Liver (tissue), 9 donors: Measurements from ENCODE around the gene CALR. TPM values are rescaled to one million over a fixed set of nuclear protein-coding genes. Genes with fewer than 3 reads are reported as not detected.

Experiments used
- DNase-seq: peaks from one replicate; pipeline ENCODE4 v3.0.0-alpha.2; 2017; ENCODE audit warnings: low spot score
- H3K27ac ChIP-seq, 2 donors: one replicate each; pipeline ENCODE4 v1.7.0; 2013; ENCODE audit warnings: inconsistent platforms in 2 of 2, low read length in 2 of 2, control low read depth in 1 of 2, low read depth in 1 of 2, mild to moderate bottlenecking in 1 of 2
- H3K27me3 ChIP-seq, 4 donors: one replicate each; pipeline versions ENCODE4 v1.6.1 to v1.7.0; 2013; ENCODE audit warnings: low read length in 3 of 4, inconsistent platforms in 1 of 4, mild to moderate bottlenecking in 1 of 4, moderate library complexity in 1 of 4; ENCODE audit not compliant: control insufficient read depth in 4 of 4, insufficient read depth in 4 of 4
- H3K36me3 ChIP-seq, 4 donors: one replicate each; pipeline versions ENCODE4 v1.6.1 to v1.7.0; 2013; ENCODE audit warnings: low read length in 3 of 4, mild to moderate bottlenecking in 3 of 4, low read depth in 1 of 4, moderate library complexity in 1 of 4; ENCODE audit not compliant: control insufficient read depth in 4 of 4, insufficient read depth in 3 of 4
- H3K4me1 ChIP-seq, 4 donors: one replicate each; pipeline versions ENCODE4 v1.6.1 to v1.7.0; 2013; ENCODE audit warnings: low read length in 3 of 4, mild to moderate bottlenecking in 3 of 4, moderate library complexity in 1 of 4; ENCODE audit not compliant: control insufficient read depth in 4 of 4, insufficient read depth in 4 of 4
- H3K4me3 ChIP-seq, 3 donors: one replicate each; pipeline versions ENCODE4 v1.6.1 to v1.7.0; 2013; ENCODE audit warnings: low read length in 3 of 3, control low read depth in 1 of 3, low read depth in 1 of 3, mild to moderate bottlenecking in 1 of 3
- H3K9ac ChIP-seq, 2 donors: one replicate each; pipeline ENCODE4 v1.7.0; 2013; ENCODE audit warnings: low read length in 2 of 2, mild to moderate bottlenecking in 2 of 2, moderate library complexity in 2 of 2, control low read depth in 1 of 2, low read depth in 1 of 2
- H3K9me3 ChIP-seq, 4 donors: one replicate each; pipeline versions ENCODE4 v1.6.1 to v1.7.0; 2013; ENCODE audit warnings: low read length in 3 of 4; ENCODE audit not compliant: control insufficient read depth in 4 of 4
- FOXA1 ChIP-seq: IDR thresholded peaks from 2 replicates; pipeline ENCODE4 v1.6.1; 2016; ENCODE audit warnings: antibody characterized with exemption
- FOXA2 ChIP-seq: IDR thresholded peaks from 2 replicates; pipeline ENCODE4 v1.6.1; 2016; ENCODE audit warnings: antibody characterized with exemption
- GABPA ChIP-seq, 2 donors: IDR thresholded peaks in 1 of 2; conservative IDR thresholded peaks in 1 of 2; 2 replicates each; pipeline ENCODE4 v1.6.1; 2016; ENCODE audit warnings: antibody characterized with exemption in 2 of 2, mild to moderate bottlenecking in 1 of 2, moderate library complexity in 1 of 2
- HNF4A ChIP-seq, 2 donors: conservative IDR thresholded peaks; 2 replicates each; pipeline ENCODE4 v1.6.1; 2016; ENCODE audit warnings: antibody characterized with exemption in 2 of 2, mild to moderate bottlenecking in 2 of 2
- HNF4G ChIP-seq: IDR thresholded peaks from 2 replicates; pipeline ENCODE4 v1.6.1; 2016; ENCODE audit warnings: antibody characterized with exemption
- JUND ChIP-seq, 2 donors: IDR thresholded peaks; 2 replicates each; pipeline ENCODE4 v1.6.1; 2016; ENCODE audit warnings: antibody characterized with exemption in 2 of 2
- NR2F2 ChIP-seq: IDR thresholded peaks from 2 replicates; pipeline ENCODE4 v1.6.1; 2016; ENCODE audit warnings: antibody characterized with exemption
- RAD21 ChIP-seq, 2 donors: IDR thresholded peaks; 2 replicates each; pipeline ENCODE4 v1.6.1; 2016; ENCODE audit warnings: antibody characterized with exemption in 2 of 2, mild to moderate bottlenecking in 2 of 2
- RXRA ChIP-seq, 2 donors: IDR thresholded peaks; 2 replicates each; pipeline ENCODE4 v1.6.1; 2017 to 2018; ENCODE audit warnings: antibody characterized with exemption in 2 of 2, mild to moderate bottlenecking in 1 of 2
- WGBS: extraction: QIAGEN DNeasy Blood & Tissue Kit; methylation state at CpG from one replicate; pipeline ENCODE4 v1.1.7; 2013; 5-methylcytosine and 5-hydroxymethylcytosine counted together
- polyA plus RNA-seq, 2 donors: library from polyadenylated mRNA; stranded (reverse) in 1 of 2; unstranded in 1 of 2; fragments of 200-250 nt in 1 of 2; fragments of >200 nt in 1 of 2; fragmentation: Nextera tagmentation in 1 of 2; extraction: Ambion mirVana in 1 of 2; gene quantifications; one replicate each; pipeline versions ENCODE4 v1.2.1 to v1.2.3, GENCODE V29; 2013 to 2015
- total RNA-seq, 2 donors: library from RNA; depleted of rRNA; stranded (reverse); fragments of >200 nt; gene quantifications; one replicate each; pipeline ENCODE4 v1.2.3, GENCODE V29; 2014
- TF ChIP-seq, protein P1 (sequence below): IDR thresholded peaks from 2 replicates; pipeline ENCODE4 v1.6.1; 2016; ENCODE audit warnings: antibody characterized with exemption
- TF ChIP-seq, protein P2 (sequence below): IDR thresholded peaks from 2 replicates; pipeline ENCODE4 v1.6.1; 2016; ENCODE audit warnings: antibody characterized with exemption, mild to moderate bottlenecking
- donor health status: healthy.
- donor health status: healthy.
- donor health status: healthy.
- donor health status: healthy.
- donor health status: healthy.

CALR gene
- total and polyA plus RNA-seq, 4 donors, result 618 to 1,316 (median 1,070) TPM

DNA sequence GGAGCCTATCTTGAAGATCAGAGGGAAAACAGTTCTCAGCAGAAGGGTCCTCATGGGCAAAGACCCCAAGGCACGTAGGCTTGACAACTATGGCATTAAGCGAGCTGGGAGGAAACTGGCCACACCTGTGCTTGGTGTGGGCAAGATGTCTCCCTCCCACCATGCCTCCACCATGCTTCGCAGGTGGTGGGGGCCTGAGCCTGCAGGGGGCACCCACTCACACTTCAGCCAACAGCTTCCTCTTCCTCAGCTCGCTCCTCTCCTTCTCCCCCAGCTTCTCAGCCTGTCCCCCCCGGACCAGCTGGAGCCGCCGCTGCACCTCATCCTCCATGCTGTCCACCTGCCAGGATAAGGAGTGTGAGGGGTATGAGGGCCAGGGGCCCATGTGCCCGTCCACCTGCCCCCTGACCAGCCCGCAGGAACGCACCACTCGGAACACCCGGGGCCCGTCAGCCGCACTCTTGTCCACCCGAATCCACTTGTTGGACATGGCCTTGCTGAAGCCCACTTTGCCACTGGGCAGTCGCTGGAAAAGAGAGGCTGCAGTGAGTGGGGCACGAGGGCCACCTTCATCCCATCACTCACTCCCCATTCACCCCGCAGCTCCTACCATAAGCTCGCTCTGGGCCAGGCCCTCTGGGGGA lies 8.3 kb upstream of the CALR start:
- peaks cover 11 to 36% (median 24%) of the 10 kb centered on the region in 4 donors for H3K36me3 ChIP-seq

DNA sequence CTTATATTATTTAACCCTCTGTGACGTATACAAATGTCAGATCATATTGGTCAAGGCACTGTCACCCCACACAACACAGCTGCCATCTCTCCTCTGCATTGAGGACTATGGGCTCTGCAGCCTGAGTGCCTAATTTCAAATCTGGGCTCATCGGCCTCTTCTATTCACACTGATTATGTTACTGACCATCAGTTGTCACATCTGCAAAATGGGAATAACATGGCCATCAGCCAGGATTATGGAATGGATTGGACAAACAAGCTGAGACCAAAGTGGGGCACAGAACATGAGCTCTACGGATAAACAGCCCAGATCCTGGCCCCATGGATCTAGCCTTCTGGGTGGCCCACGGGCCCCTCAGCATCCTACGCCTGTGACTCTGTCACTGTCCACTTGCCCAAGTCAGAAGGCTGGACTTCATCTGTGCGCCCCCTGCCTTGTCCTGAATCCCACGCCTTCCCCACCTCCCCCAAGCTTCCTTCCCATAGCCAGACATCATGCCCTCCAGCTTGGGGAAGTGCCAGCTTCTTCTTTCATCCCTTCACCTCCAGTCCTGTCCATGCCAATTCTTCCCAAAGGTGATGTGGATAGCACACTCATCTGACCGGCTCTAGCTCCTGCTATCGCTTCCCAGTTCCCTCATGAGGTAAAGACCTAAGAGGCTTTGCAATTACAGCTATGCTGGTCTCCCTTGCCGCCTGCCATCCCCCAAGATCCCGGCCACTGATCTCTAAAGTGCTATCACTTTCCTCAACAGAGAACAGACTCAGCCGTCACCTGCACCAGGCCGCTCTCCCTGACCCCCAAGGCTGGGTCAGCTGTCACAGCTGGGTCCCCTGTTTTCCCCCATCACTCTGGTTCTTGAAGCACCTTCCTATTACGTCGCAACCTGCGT lies 5.8 kb upstream of the CALR start:
- no peak for TF ChIP-seq HNF4G
- TF ChIP-seq JUND (IDR thresholded peaks at IDR 0.05), result no peak
- no peak for TF ChIP-seq RXRA (IDR thresholded peaks at IDR 0.05)
- TF ChIP-seq, protein P1, sequence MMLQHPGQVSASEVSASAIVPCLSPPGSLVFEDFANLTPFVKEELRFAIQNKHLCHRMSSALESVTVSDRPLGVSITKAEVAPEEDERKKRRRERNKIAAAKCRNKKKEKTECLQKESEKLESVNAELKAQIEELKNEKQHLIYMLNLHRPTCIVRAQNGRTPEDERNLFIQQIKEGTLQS, result no peak
- TF ChIP-seq FOXA1, result no peak
- no peak for TF ChIP-seq RAD21 (IDR thresholded peaks at IDR 0.05)
- TF ChIP-seq GABPA (IDR thresholded peaks at IDR 0.05 in 1 of 2, conservative IDR thresholded peaks at IDR 0.05 in 1 of 2), result no peak
- TF ChIP-seq FOXA2, result no peak
- no peak for TF ChIP-seq HNF4A (conservative IDR thresholded peaks at IDR 0.05)
- TF ChIP-seq NR2F2, result no peak
- H3K36me3 ChIP-seq, result peaks cover 9 to 23% (median 15%) of the 10 kb centered on the region in 4 donors
- H3K9ac ChIP-seq, result peak overlapping the region; percentile 0 to 82
- DNase-seq, result no peak
- H3K27ac ChIP-seq, result no peak overlapping the region
- no peaks in the 10 kb centered on the region for H3K9me3 ChIP-seq
- WGBS, result 32% methylated on average over 16 of the region's 16 CpGs
- peak overlapping the region; percentile 77 to 93 (median 91) for H3K4me3 ChIP-seq
- no peaks in the 10 kb centered on the region for H3K27me3 ChIP-seq
- peaks cover 4 to 26% (median 19%) of the 10 kb centered on the region in 4 donors for H3K4me1 ChIP-seq

More for the DNA sequence above, 8.3 kb upstream of the CALR start:
- Histone ChIP-seq H3K9me3 (no peaks in the 10 kb centered on the region), H3K9ac (no peak overlapping the region), H3K4me3 (no peak overlapping the region), H3K27me3 (no peaks in the 10 kb centered on the region), H3K27ac (no peak overlapping the region), H3K4me1 (peaks cover 4 to 22% (median 13%) of the 10 kb centered on the region in 4 donors)
- WGBS, result 94% methylated on average over 19 of the region's 19 CpGs
- no peak for DNase-seq
- TF ChIP-seq, protein P2, sequence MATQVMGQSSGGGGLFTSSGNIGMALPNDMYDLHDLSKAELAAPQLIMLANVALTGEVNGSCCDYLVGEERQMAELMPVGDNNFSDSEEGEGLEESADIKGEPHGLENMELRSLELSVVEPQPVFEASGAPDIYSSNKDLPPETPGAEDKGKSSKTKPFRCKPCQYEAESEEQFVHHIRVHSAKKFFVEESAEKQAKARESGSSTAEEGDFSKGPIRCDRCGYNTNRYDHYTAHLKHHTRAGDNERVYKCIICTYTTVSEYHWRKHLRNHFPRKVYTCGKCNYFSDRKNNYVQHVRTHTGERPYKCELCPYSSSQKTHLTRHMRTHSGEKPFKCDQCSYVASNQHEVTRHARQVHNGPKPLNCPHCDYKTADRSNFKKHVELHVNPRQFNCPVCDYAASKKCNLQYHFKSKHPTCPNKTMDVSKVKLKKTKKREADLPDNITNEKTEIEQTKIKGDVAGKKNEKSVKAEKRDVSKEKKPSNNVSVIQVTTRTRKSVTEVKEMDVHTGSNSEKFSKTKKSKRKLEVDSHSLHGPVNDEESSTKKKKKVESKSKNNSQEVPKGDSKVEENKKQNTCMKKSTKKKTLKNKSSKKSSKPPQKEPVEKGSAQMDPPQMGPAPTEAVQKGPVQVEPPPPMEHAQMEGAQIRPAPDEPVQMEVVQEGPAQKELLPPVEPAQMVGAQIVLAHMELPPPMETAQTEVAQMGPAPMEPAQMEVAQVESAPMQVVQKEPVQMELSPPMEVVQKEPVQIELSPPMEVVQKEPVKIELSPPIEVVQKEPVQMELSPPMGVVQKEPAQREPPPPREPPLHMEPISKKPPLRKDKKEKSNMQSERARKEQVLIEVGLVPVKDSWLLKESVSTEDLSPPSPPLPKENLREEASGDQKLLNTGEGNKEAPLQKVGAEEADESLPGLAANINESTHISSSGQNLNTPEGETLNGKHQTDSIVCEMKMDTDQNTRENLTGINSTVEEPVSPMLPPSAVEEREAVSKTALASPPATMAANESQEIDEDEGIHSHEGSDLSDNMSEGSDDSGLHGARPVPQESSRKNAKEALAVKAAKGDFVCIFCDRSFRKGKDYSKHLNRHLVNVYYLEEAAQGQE, result no peak
- TF ChIP-seq NR2F2, result no peak
